ENCODE measurements around the gene BGLAP.

DNA sequence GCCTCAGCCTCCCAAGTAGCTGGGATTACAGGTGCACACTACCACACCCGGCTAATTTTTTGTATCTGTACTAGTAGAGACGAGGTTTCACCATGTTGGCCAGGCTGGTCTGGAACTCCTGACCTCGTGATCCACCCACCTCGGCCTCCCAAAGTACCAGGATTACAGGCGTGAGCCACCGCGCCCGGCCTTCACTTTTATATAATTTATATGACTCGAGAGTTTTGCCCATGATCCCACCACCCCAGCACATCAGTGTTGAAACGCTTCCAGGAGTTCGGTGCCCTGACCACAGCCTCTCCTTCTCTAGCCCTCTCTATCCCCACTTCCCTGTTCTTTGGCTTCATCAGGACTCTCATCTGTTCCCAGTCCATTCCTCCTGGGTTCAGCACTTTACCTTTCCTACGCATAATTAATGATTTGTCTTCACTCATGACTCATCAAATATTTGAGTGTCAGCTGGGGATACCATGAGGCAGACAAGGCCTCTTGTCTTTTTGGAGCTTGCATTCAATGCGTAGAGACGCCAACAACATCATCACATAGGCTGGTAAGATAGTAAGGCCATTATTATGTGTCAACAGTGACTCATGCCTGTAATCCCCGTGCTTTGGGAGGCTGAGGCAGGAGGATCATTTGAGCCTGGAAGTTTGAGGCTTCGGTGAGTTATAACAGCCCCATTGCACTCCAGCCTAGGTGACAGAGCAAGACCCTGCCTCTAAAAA lies 27.8 kb upstream of the BGLAP start:
- TF ChIP-seq, protein P1, sequence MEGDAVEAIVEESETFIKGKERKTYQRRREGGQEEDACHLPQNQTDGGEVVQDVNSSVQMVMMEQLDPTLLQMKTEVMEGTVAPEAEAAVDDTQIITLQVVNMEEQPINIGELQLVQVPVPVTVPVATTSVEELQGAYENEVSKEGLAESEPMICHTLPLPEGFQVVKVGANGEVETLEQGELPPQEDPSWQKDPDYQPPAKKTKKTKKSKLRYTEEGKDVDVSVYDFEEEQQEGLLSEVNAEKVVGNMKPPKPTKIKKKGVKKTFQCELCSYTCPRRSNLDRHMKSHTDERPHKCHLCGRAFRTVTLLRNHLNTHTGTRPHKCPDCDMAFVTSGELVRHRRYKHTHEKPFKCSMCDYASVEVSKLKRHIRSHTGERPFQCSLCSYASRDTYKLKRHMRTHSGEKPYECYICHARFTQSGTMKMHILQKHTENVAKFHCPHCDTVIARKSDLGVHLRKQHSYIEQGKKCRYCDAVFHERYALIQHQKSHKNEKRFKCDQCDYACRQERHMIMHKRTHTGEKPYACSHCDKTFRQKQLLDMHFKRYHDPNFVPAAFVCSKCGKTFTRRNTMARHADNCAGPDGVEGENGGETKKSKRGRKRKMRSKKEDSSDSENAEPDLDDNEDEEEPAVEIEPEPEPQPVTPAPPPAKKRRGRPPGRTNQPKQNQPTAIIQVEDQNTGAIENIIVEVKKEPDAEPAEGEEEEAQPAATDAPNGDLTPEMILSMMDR (IDR thresholded peaks at IDR 0.05; ENCODE audit: insufficient read depth, low read depth, low read length): no peak
- TF ChIP-seq EZH2 (IDR thresholded peaks at IDR 0.05; ENCODE audit: insufficient read depth, low read length): no peak
